ENCODE measurements around the gene BOD1L1. TPM values are rescaled to one million over a fixed set of nuclear protein-coding genes. Genes with fewer than 3 reads are reported as not detected.

BOD1L1 gene
- 21.7 TPM for polyA plus RNA-seq (2012; ENCODE audit: missing spikeins)

DNA sequence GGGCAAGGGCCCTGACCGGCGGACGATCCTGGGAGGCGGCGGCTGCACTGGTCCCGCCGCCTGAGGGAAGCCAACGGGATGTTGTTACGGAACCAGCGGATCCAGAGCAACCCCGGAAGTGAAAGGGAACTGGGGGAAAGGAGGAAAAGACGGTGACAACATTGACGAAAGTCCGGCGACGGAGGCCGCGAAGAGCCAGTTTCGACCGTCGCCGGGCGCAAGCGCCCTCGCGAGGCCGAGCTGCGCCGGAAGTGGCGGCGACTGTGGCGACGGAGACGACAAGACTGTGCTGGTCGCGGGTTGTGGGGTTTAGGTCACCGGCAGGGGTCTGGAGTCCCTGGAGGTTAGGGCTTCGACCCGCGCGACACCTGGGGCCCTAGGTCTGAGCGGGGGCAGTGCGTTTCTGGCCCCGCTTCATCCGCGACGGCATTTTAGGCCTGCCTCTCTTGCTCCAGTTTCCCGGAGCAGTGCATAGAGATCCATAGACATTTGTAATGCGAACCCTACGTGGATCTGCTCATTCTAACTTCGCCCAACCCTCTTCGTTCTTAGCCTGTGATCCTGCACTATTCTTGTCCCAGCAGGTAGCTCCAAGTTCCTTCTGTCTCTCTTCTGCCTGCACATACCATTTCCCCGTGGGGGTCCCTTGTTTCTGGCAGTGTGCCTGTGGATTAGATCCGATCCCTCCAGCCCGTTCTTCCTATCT is at the start of gene BOD1L1:
TSS of gene BOD1L1 (minus strand) at position 120 of the 706 bp plus-strand sequence. CDS start 138 bp downstream, outside the sequence.
- TF ChIP-seq POLR2AphosphoS5 (IDR thresholded peaks at IDR 0.05; ENCODE audit: low read depth, low read length) (peak; percentile 89), TAF1 (IDR thresholded peaks at IDR 0.05; ENCODE audit: borderline replicate concordance, low read depth, low read length) (peak; percentile 64; the same call in 1 of the 2 replicates), POLR2A (IDR thresholded peaks at IDR 0.05; ENCODE audit: low read depth, low read length) (peak; percentile 92)
- FAIRE-seq (peak; percentile 91), DNase-seq (ENCODE audit: insufficient read length) (peak; percentile 65)

- no peak for DNase-seq (ENCODE audit: insufficient read length)
- FAIRE-seq: no peak
- TF ChIP-seq TAF1 (IDR thresholded peaks at IDR 0.05; ENCODE audit: borderline replicate concordance, low read depth, low read length) (no peak), POLR2AphosphoS5 (IDR thresholded peaks at IDR 0.05; ENCODE audit: low read depth, low read length) (no peak), POLR2A (IDR thresholded peaks at IDR 0.05; ENCODE audit: low read depth, low read length) (no peak)
Measured at GRCh38 chr4:13674971-13675370, 47.4 kb upstream of the BOD1L1 start.

- DNase-seq (ENCODE audit: insufficient read length): no peak
- FAIRE-seq: no peak
- no peak for TF ChIP-seq POLR2AphosphoS5 (IDR thresholded peaks at IDR 0.05; ENCODE audit: low read depth, low read length)
Measured at GRCh38 chr4:13673167-13673566, 45.6 kb upstream of the BOD1L1 start.

DNA sequence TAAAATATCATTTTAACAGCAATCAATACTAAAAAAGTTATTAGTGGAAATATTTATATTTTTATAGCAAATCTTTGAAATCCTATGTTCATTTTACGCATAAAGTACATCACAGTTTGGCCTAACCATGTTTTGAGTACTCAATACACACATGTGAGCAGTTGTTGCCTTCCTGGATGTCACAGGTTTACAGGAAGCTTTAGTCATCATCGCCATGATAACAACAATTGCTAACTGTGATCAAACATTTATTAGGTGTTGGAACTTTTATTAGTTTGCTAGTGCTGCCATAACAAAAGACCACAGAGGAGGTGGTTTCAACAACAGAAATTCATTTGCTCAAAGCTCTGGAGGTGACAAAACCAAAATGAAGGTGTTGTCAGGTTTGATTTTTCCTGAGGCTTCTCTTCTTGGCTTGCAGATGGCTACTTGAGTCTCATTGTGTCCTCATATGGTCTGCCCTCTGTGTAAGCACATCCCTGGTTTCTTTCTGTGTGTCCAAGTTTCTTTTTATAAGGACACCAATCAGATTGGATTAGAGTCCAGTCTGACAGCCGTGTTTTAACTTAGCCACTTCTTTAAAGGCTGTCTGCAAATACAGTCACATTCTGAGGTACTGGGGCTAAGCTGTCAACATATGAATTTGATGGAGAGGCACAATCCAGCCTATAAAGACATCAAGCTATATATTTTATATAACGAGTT is 43.1 kb upstream of the BOD1L1 start:
- DNase-seq (ENCODE audit: insufficient read length) (no peak), FAIRE-seq (no peak)
- TF ChIP-seq POLR2AphosphoS5 (IDR thresholded peaks at IDR 0.05; ENCODE audit: low read depth, low read length) (no peak), POLR2A (IDR thresholded peaks at IDR 0.05; ENCODE audit: low read depth, low read length) (no peak), TAF1 (IDR thresholded peaks at IDR 0.05; ENCODE audit: borderline replicate concordance, low read depth, low read length) (no peak)

- FAIRE-seq: no peak
- TF ChIP-seq POLR2A (IDR thresholded peaks at IDR 0.05; ENCODE audit: low read depth, low read length): no peak
- no peak for TF ChIP-seq POLR2AphosphoS5 (IDR thresholded peaks at IDR 0.05; ENCODE audit: low read depth, low read length)
Measured at GRCh38 chr4:13665701-13666660, 38.5 kb upstream of the BOD1L1 start.

GRCh38 chr4:13659341-13660070 is 32.0 kb upstream of the BOD1L1 start:
- DNase-seq (ENCODE audit: insufficient read length) (no peak), FAIRE-seq (no peak)
- no peak for TF ChIP-seq POLR2AphosphoS5 (IDR thresholded peaks at IDR 0.05; ENCODE audit: low read depth, low read length)
- TF ChIP-seq TAF1 (IDR thresholded peaks at IDR 0.05; ENCODE audit: borderline replicate concordance, low read depth, low read length): no peak
- TF ChIP-seq POLR2A (IDR thresholded peaks at IDR 0.05; ENCODE audit: low read depth, low read length): no peak

More at GRCh38 chr4:13665701-13666660, 38.5 kb upstream of the BOD1L1 start:
- no peak for DNase-seq (ENCODE audit: insufficient read length)

- DNase-seq (ENCODE audit: insufficient read length) (peak; percentile 13), FAIRE-seq (peak; percentile 46)
- no peak for TF ChIP-seq TAF1 (IDR thresholded peaks at IDR 0.05; ENCODE audit: borderline replicate concordance, low read depth, low read length)
- TF ChIP-seq POLR2A (IDR thresholded peaks at IDR 0.05; ENCODE audit: low read depth, low read length): no peak
- TF ChIP-seq POLR2AphosphoS5 (IDR thresholded peaks at IDR 0.05; ENCODE audit: low read depth, low read length): no peak
Measured at GRCh38 chr4:13656569-13657405, 29.3 kb upstream of the BOD1L1 start.

DNA sequence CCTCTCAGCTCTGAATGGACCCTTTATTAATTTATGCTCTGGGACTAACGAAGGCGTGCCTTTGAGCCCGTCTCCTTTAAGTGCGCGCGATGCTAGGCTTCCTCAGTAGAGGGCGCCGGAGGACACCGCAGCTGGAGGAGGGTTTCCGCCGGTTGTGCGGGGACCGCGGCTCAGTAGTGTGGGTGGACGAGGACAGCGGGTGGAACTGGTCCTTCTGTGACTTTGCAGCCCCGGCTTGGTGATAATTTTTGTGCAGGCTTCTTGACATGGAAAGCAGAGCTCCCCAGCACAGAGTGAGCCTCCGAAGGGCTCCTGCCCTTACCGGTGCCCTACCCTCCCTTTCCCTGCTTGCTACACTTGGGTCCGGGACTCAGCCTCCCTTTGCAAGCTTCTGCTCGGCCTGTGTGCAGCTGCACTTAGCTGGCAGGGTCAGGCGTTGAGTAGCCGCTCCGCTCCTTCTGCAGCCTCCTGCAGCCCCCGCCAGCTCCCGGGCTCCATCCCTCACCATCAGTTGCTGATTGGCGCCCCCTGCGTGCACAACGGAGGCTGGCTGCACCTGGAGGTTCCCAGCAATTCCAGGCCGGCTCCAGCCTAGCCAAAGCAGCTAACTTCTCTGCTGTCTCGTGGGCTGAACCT is 26.8 kb upstream of the BOD1L1 start:
- peak; percentile 73 for FAIRE-seq
- TF ChIP-seq POLR2A (IDR thresholded peaks at IDR 0.05; ENCODE audit: low read depth, low read length) (no peak), POLR2AphosphoS5 (IDR thresholded peaks at IDR 0.05; ENCODE audit: low read depth, low read length) (no peak), TAF1 (IDR thresholded peaks at IDR 0.05; ENCODE audit: borderline replicate concordance, low read depth, low read length) (no peak)
- DNase-seq (ENCODE audit: insufficient read length): peak; percentile 39

GRCh38 chr4:13653766-13654161 is 26.2 kb upstream of the BOD1L1 start:
- TF ChIP-seq POLR2A (IDR thresholded peaks at IDR 0.05; ENCODE audit: low read depth, low read length) (no peak), POLR2AphosphoS5 (IDR thresholded peaks at IDR 0.05; ENCODE audit: low read depth, low read length) (no peak), TAF1 (IDR thresholded peaks at IDR 0.05; ENCODE audit: borderline replicate concordance, low read depth, low read length) (no peak)
- FAIRE-seq (no peak), DNase-seq (ENCODE audit: insufficient read length) (no peak)

Measured in GM12892 (cell line).